Stimulated activated effector memory CD8-positive, alpha-beta T cell treated with anti-CD3 and anti-CD28 coated beads, Interleukin-12 subunit alpha, Interleukin-12 subunit beta, amount 100 ng/mL, for 72 hours (primary cell): ENCODE measurements around the gene MAPRE2.

Source experiments
- ATAC-seq: fragments of 150-1000 bp; cut with Tn5 transposase; 2 replicates; pipeline ENCODE4 v1.10.0; 2021
- DNase-seq, 2 donors: peaks; one replicate each; pipeline ENCODE4 v3.0.0; 2021 to 2022; ENCODE audit warnings: low spot score in 2 of 2
- H3K27ac Mint-ChIP-seq: one replicate; pipeline ENCODE4 v1.8.0; 2022; ENCODE audit warnings: mild to moderate bottlenecking, mixed read lengths
- H3K36me3 Mint-ChIP-seq: one replicate; pipeline ENCODE4 v1.8.0; 2022; ENCODE audit warnings: mild to moderate bottlenecking, mixed read lengths
- H3K4me1 Mint-ChIP-seq: one replicate; pipeline ENCODE4 v1.8.0; 2022; ENCODE audit warnings: mixed read lengths
- H3K4me3 Mint-ChIP-seq: one replicate; pipeline ENCODE4 v1.8.0; 2022; ENCODE audit warnings: mild to moderate bottlenecking, mixed read lengths
- H3K9me3 Mint-ChIP-seq: one replicate; pipeline ENCODE4 v1.8.0; 2022; ENCODE audit warnings: mixed read lengths

MAPRE2 gene

GRCh38 chr18:35172451-35173035 lies 131.3 kb downstream of the MAPRE2 start:
- ATAC-seq, result no peak
- H3K9me3 Mint-ChIP-seq, result peaks cover 3% of the 10 kb centered on the region
- H3K4me3 Mint-ChIP-seq, result no peak overlapping the region
- H3K36me3 Mint-ChIP-seq, result no peaks in the 10 kb centered on the region
- DNase-seq, result no peak
- H3K27ac Mint-ChIP-seq, result no peak overlapping the region
- H3K4me1 Mint-ChIP-seq, result no peaks in the 10 kb centered on the region

- no peaks in the 10 kb centered on the region for H3K4me1 Mint-ChIP-seq
- no peaks in the 10 kb centered on the region for H3K36me3 Mint-ChIP-seq
- no peak overlapping the region for H3K27ac Mint-ChIP-seq
- H3K4me3 Mint-ChIP-seq, result no peak overlapping the region
- H3K9me3 Mint-ChIP-seq, result peaks cover 3% of the 10 kb centered on the region
- no peak for DNase-seq
- ATAC-seq, result no peak
Measured at GRCh38 chr18:35174093-35174731, 133.0 kb downstream of the MAPRE2 start.

- Mint-ChIP-seq H3K4me1 (no peaks in the 10 kb centered on the region), H3K27ac (no peak overlapping the region), H3K4me3 (no peak overlapping the region), H3K9me3 (peaks cover 3% of the 10 kb centered on the region), H3K36me3 (no peaks in the 10 kb centered on the region)
- DNase-seq (no peak), ATAC-seq (no peak)
Measured at GRCh38 chr18:35174745-35175144, 133.5 kb downstream of the MAPRE2 start.

GRCh38 chr18:35176925-35177324 lies 135.7 kb downstream of the MAPRE2 start:
- ATAC-seq, result no peak
- H3K4me3 Mint-ChIP-seq, result no peak overlapping the region
- DNase-seq, result no peak
- peaks cover 3% of the 10 kb centered on the region for H3K9me3 Mint-ChIP-seq
- no peaks in the 10 kb centered on the region for H3K4me1 Mint-ChIP-seq
- no peak overlapping the region for H3K27ac Mint-ChIP-seq
- H3K36me3 Mint-ChIP-seq, result no peaks in the 10 kb centered on the region

GRCh38 chr18:35178260-35178659 lies 137.0 kb downstream of the MAPRE2 start:
- H3K9me3 Mint-ChIP-seq, result peaks cover 3% of the 10 kb centered on the region
- H3K27ac Mint-ChIP-seq, result no peak overlapping the region
- DNase-seq (no peak), ATAC-seq (peak; percentile 99)
- no peaks in the 10 kb centered on the region for H3K36me3 Mint-ChIP-seq
- H3K4me1 Mint-ChIP-seq, result no peaks in the 10 kb centered on the region
- no peak overlapping the region for H3K4me3 Mint-ChIP-seq

GRCh38 chr18:35179906-35180305 lies 138.7 kb downstream of the MAPRE2 start:
- no peak for DNase-seq
- no peaks in the 10 kb centered on the region for H3K4me1 Mint-ChIP-seq
- H3K4me3 Mint-ChIP-seq, result no peak overlapping the region
- no peak overlapping the region for H3K27ac Mint-ChIP-seq
- H3K36me3 Mint-ChIP-seq, result no peaks in the 10 kb centered on the region
- no peak for ATAC-seq
- peaks cover 3% of the 10 kb centered on the region for H3K9me3 Mint-ChIP-seq

GRCh38 chr18:35180455-35180854 lies 139.2 kb downstream of the MAPRE2 start:
- Mint-ChIP-seq H3K9me3 (peaks cover 3% of the 10 kb centered on the region), H3K27ac (no peak overlapping the region), H3K4me3 (no peak overlapping the region), H3K4me1 (no peaks in the 10 kb centered on the region), H3K36me3 (no peaks in the 10 kb centered on the region)
- ATAC-seq (no peak), DNase-seq (no peak)

GRCh38 chr18:35182151-35182550 lies 140.9 kb downstream of the MAPRE2 start:
- Mint-ChIP-seq H3K4me1 (no peaks in the 10 kb centered on the region), H3K4me3 (no peak overlapping the region), H3K36me3 (no peaks in the 10 kb centered on the region), H3K27ac (no peak overlapping the region), H3K9me3 (no peaks in the 10 kb centered on the region)
- ATAC-seq (no peak), DNase-seq (no peak)

- Mint-ChIP-seq H3K36me3 (no peaks in the 10 kb centered on the region), H3K4me3 (no peak overlapping the region), H3K4me1 (no peaks in the 10 kb centered on the region), H3K27ac (no peak overlapping the region), H3K9me3 (no peaks in the 10 kb centered on the region)
- no peak for ATAC-seq
- no peak for DNase-seq
Measured at GRCh38 chr18:35183886-35184285, 142.7 kb downstream of the MAPRE2 start.

- Mint-ChIP-seq H3K4me3 (no peak overlapping the region), H3K27ac (no peak overlapping the region), H3K9me3 (no peaks in the 10 kb centered on the region), H3K36me3 (no peaks in the 10 kb centered on the region), H3K4me1 (no peaks in the 10 kb centered on the region)
- DNase-seq (no peak), ATAC-seq (no peak)
Measured at GRCh38 chr18:35185771-35186170, 144.6 kb downstream of the MAPRE2 start.

- no peak for DNase-seq
- no peak overlapping the region for H3K27ac Mint-ChIP-seq
- H3K36me3 Mint-ChIP-seq, result no peaks in the 10 kb centered on the region
- H3K4me3 Mint-ChIP-seq, result no peak overlapping the region
- H3K4me1 Mint-ChIP-seq, result no peaks in the 10 kb centered on the region
- no peaks in the 10 kb centered on the region for H3K9me3 Mint-ChIP-seq
- no peak for ATAC-seq
Measured at GRCh38 chr18:35186291-35187034, 145.2 kb downstream of the MAPRE2 start.

- H3K4me3 Mint-ChIP-seq, result no peak overlapping the region
- no peak overlapping the region for H3K27ac Mint-ChIP-seq
- ATAC-seq (no peak), DNase-seq (no peak)
- H3K36me3 Mint-ChIP-seq, result no peaks in the 10 kb centered on the region
- no peaks in the 10 kb centered on the region for H3K4me1 Mint-ChIP-seq
- no peaks in the 10 kb centered on the region for H3K9me3 Mint-ChIP-seq
Measured at GRCh38 chr18:35189510-35189909, 148.3 kb downstream of the MAPRE2 start.

GRCh38 chr18:35190948-35191697 lies 149.9 kb downstream of the MAPRE2 start:
- H3K4me3 Mint-ChIP-seq, result no peak overlapping the region
- H3K27ac Mint-ChIP-seq, result no peak overlapping the region
- no peaks in the 10 kb centered on the region for H3K36me3 Mint-ChIP-seq
- ATAC-seq (no peak), DNase-seq (no peak)
- no peaks in the 10 kb centered on the region for H3K4me1 Mint-ChIP-seq
- H3K9me3 Mint-ChIP-seq, result no peaks in the 10 kb centered on the region

GRCh38 chr18:35191698-35192025 lies 150.4 kb downstream of the MAPRE2 start:
- Mint-ChIP-seq H3K36me3 (no peaks in the 10 kb centered on the region), H3K4me3 (no peak overlapping the region), H3K9me3 (no peaks in the 10 kb centered on the region), H3K27ac (no peak overlapping the region), H3K4me1 (no peaks in the 10 kb centered on the region)
- DNase-seq, result no peak
- no peak for ATAC-seq

GRCh38 chr18:35192415-35192814 lies 151.2 kb downstream of the MAPRE2 start:
- ATAC-seq, result no peak
- Mint-ChIP-seq H3K4me3 (no peak overlapping the region), H3K36me3 (no peaks in the 10 kb centered on the region), H3K9me3 (no peaks in the 10 kb centered on the region), H3K4me1 (no peaks in the 10 kb centered on the region), H3K27ac (no peak overlapping the region)
- DNase-seq, result no peak
